Hematopoietic multipotent progenitor cell (in vitro differentiated cells): ENCODE measurements around the gene CCSER1. TPM values are rescaled to one million over a fixed set of nuclear protein-coding genes. Genes with fewer than 3 reads are reported as not detected.
"Not testable (repeated sequence)": the region's sequence is repeated elsewhere in the genome, so short reads cannot be mapped to it uniquely, and the experiment has no call there.

Experiments
- DNase-seq, 3 donors: peaks; one replicate each; pipeline ENCODE4 v3.0.0-alpha.2; 2011 to 2015; ENCODE audit warnings: low read depth in 2 of 3, low spot score in 2 of 3
- small RNA-seq: library from RNA; depleted of rRNA; stranded (forward); fragments of <200 nt; gene quantifications from one replicate; pipeline ENCODE3, GENCODE V24; 2012
- total RNA-seq: library from RNA; depleted of rRNA; stranded (reverse); fragments of >200 nt; gene quantifications from one replicate; pipeline ENCODE4 v1.2.3, GENCODE V29; 2012

The CCSER1 gene
- total RNA-seq, 1 donor, result 15.3 TPM

GRCh38 chr4:91601401-91601800 lies 1474.2 kb downstream of the CCSER1 start:
- no peak for DNase-seq

GRCh38 chr4:91611782-91612181 lies 1484.6 kb downstream of the CCSER1 start:
- DNase-seq, result no peak

GRCh38 chr4:91620952-91621351 lies 1493.8 kb downstream of the CCSER1 start:
- DNase-seq, result no peak

GRCh38 chr4:91621446-91621845 lies 1494.3 kb downstream of the CCSER1 start:
- no peak for DNase-seq

GRCh38 chr4:91622925-91623602 lies 1495.9 kb downstream of the CCSER1 start:
- DNase-seq, result no peak

- DNase-seq, result not testable (repeated sequence)
Observed at GRCh38 chr4:91623603-91623967, 1496.4 kb downstream of the CCSER1 start.

GRCh38 chr4:91630054-91630453 lies 1502.9 kb downstream of the CCSER1 start:
- DNase-seq, result no peak

GRCh38 chr4:91630764-91631163 lies 1503.6 kb downstream of the CCSER1 start:
- DNase-seq, result no peak

GRCh38 chr4:91631335-91631734 lies 1504.1 kb downstream of the CCSER1 start:
- DNase-seq, result no peak

- no peak for DNase-seq
Observed at GRCh38 chr4:91636083-91636482, 1508.9 kb downstream of the CCSER1 start.

Small RNA genes within 50 kb of the gene (small RNA-seq; reads per million reads assigned to genes)
- not detected for gene AC093729.1
- gene TMSB4XP8, result not detected

Other genes with a start within 250 kb of the CCSER1 start
- gene MMRN1, start 232.5 kb upstream of the CCSER1 start, total RNA-seq, result 31.0 TPM